ENCODE measurements around the gene EML6.

Gene EML6

GRCh38 chr2:54966165-54966832 lies 242.8 kb downstream of the EML6 start:
- Histone ChIP-seq H3K36me3 (ENCODE audit: insufficient read depth, low read length) (peaks cover 48% of the 10 kb centered on the region), H3K27me3 (ENCODE audit: control insufficient read depth, insufficient read depth, low read length) (no peaks in the 10 kb centered on the region), H3K9ac (ENCODE audit: low read depth, low read length) (no peak overlapping the region), H3K4me3 (ENCODE audit: low read length) (no peak overlapping the region), H3K4me1 (ENCODE audit: control insufficient read depth, insufficient read depth, low read length) (peaks cover 5% of the 10 kb centered on the region), H3K4me2 (ENCODE audit: low read length) (no peak overlapping the region), H3K9me3 (replicated peaks; ENCODE audit: low read length) (no peaks in the 10 kb centered on the region)

- H3K4me3 ChIP-seq (ENCODE audit: low read length), result no peak overlapping the region
- no peaks in the 10 kb centered on the region for H3K9me3 ChIP-seq (replicated peaks; ENCODE audit: low read length)
- peaks cover 53% of the 10 kb centered on the region for H3K36me3 ChIP-seq (ENCODE audit: insufficient read depth, low read length)
These were observed 243.4 kb downstream of the EML6 start for GRCh38 chr2:54966837-54967236.

GRCh38 chr2:54967269-54967668 lies 243.8 kb downstream of the EML6 start:
- no peaks in the 10 kb centered on the region for H3K27me3 ChIP-seq (ENCODE audit: control insufficient read depth, insufficient read depth, low read length)
- no peak overlapping the region for H3K4me3 ChIP-seq (ENCODE audit: low read length)
- H3K36me3 ChIP-seq (ENCODE audit: insufficient read depth, low read length), result peaks cover 58% of the 10 kb centered on the region
- no peak overlapping the region for H3K9ac ChIP-seq (ENCODE audit: low read depth, low read length)
- H3K4me2 ChIP-seq (ENCODE audit: low read length), result no peak overlapping the region
- H3K4me1 ChIP-seq (ENCODE audit: control insufficient read depth, insufficient read depth, low read length), result peaks cover 5% of the 10 kb centered on the region
- no peaks in the 10 kb centered on the region for H3K9me3 ChIP-seq (replicated peaks; ENCODE audit: low read length)

More at GRCh38 chr2:54966837-54967236, 243.4 kb downstream of the EML6 start:
- Histone ChIP-seq H3K4me1 (ENCODE audit: control insufficient read depth, insufficient read depth, low read length) (peaks cover 5% of the 10 kb centered on the region), H3K4me2 (ENCODE audit: low read length) (no peak overlapping the region), H3K27me3 (ENCODE audit: control insufficient read depth, insufficient read depth, low read length) (no peaks in the 10 kb centered on the region), H3K9ac (ENCODE audit: low read depth, low read length) (no peak overlapping the region)

DNA sequence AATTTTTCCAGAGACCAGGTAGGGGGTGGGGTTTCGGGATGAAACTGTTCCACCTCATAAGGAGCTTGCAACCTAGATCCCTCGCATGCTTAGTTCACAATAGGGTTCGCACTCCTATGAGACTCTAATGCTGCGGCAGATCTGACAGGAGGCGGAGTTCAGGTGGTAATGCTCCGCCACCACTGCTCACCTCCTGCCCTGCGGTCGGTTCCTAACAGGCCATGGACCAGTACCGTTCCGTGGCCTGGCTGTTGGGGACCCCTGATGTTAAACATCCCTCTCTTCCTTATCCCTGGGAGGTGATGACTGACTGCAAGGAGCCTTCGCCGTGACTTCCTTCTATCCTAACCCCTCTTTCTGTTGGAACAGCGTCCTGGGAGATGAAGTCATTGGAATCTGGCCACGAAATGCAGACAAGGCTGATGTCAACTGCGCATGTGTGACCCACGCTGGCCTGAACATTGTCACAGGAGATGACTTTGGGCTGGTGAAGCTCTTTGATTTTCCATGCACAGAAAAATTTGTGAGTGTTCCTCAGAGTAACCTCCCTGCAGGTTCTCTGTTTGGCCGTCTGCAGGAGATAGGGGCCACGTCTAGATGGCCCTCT lies 244.4 kb downstream of the EML6 start:
- H3K4me3 ChIP-seq (ENCODE audit: low read length), result no peak overlapping the region
- H3K9ac ChIP-seq (ENCODE audit: low read depth, low read length), result no peak overlapping the region
- H3K4me2 ChIP-seq (ENCODE audit: low read length), result no peak overlapping the region
- H3K9me3 ChIP-seq (replicated peaks; ENCODE audit: low read length), result no peaks in the 10 kb centered on the region
- H3K4me1 ChIP-seq (ENCODE audit: control insufficient read depth, insufficient read depth, low read length), result peaks cover 5% of the 10 kb centered on the region
- no peaks in the 10 kb centered on the region for H3K27me3 ChIP-seq (ENCODE audit: control insufficient read depth, insufficient read depth, low read length)
- peaks cover 64% of the 10 kb centered on the region for H3K36me3 ChIP-seq (ENCODE audit: insufficient read depth, low read length)

DNA sequence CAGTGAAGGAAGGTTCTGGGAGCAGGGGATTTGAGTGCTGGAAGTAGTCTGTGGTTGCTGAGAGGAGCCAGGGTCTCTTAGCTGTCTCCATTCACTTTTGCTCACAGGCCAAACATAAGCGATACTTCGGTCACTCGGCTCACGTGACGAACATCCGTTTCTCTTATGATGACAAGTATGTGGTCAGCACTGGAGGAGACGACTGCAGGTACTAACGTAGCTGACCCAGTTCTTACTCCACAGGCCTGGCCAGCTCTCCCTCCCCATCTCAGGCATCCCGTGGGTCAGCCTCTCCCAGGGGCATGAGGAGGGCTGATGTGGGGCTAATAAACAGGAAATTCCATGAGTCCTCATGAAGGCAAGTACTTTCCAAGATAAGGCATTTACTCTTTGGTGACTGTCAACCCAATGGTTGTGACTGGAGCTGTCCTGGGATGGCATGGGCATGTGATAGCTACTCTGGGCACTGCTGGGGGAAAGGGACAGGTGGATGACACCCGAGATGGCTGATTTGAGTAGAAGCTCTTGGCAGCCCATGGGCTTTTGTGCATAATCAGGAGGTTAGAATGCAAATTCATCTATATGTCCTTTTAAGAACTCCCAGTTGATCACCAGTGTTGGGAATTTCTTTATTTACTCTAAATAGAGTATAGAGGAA lies 245.2 kb downstream of the EML6 start:
- Histone ChIP-seq H3K4me3 (ENCODE audit: low read length) (no peak overlapping the region), H3K4me1 (ENCODE audit: control insufficient read depth, insufficient read depth, low read length) (peaks cover 2% of the 10 kb centered on the region), H3K27me3 (ENCODE audit: control insufficient read depth, insufficient read depth, low read length) (no peaks in the 10 kb centered on the region), H3K9me3 (replicated peaks; ENCODE audit: low read length) (no peaks in the 10 kb centered on the region), H3K36me3 (ENCODE audit: insufficient read depth, low read length) (peaks cover 72% of the 10 kb centered on the region), H3K9ac (ENCODE audit: low read depth, low read length) (no peak overlapping the region), H3K4me2 (ENCODE audit: low read length) (no peak overlapping the region)

DNA sequence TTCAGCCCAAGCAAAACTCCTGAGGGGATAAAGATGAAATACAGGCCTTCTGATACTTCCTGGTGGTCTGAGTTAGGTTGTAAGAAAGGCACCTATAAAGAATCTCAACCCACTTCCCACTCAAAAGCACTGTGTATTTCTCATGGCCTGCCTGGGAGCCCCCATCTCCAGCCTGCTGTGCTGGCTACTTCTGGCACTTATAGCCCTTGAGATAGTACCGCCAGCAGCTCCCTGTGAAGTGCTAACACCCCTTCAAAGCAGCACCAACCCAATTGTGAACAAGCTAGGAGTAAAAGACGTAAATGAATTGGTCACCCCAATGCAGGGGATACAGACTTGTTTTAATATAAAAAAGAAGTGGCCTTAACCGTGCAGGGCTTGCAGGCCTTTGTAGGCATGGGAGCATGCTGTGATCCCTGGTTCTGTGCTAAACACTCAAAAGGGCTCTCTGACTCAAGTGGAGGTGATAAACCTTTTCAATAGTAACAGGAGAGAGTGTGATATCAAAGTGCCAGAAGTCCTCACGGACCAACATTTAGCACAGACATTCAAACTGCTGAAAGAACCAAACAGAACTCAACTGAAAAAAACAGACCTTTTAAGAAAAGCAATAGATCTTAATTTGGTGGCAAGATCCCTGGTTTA lies 246.0 kb downstream of the EML6 start:
- Histone ChIP-seq H3K36me3 (ENCODE audit: insufficient read depth, low read length) (peaks cover 77% of the 10 kb centered on the region), H3K9me3 (replicated peaks; ENCODE audit: low read length) (no peaks in the 10 kb centered on the region), H3K27me3 (ENCODE audit: control insufficient read depth, insufficient read depth, low read length) (no peaks in the 10 kb centered on the region), H3K4me1 (ENCODE audit: control insufficient read depth, insufficient read depth, low read length) (peaks cover under 1% of the 10 kb centered on the region), H3K4me2 (ENCODE audit: low read length) (no peak overlapping the region), H3K9ac (ENCODE audit: low read depth, low read length) (no peak overlapping the region), H3K4me3 (ENCODE audit: low read length) (no peak overlapping the region)

DNA sequence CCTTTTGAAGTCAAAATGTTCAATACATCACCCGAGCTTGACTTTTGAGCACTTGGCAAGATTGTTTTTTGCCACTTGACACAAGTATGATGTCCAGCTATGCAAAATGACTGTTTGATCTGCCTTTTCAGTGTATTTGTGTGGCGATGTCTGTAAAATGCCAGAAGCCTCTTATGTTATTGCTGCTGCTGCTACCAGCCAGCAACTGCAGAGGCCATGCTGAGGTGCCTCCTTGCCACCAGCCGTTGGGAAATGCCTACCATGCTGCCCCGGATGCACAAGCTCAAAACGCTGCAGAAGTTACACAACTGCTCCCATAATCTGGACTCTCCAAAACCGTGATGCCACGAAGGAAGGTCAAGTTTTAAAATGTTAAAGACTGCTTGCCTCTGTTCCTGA lies 246.5 kb downstream of the EML6 start:
- H3K36me3 ChIP-seq (ENCODE audit: insufficient read depth, low read length), result peaks cover 82% of the 10 kb centered on the region
- H3K27me3 ChIP-seq (ENCODE audit: control insufficient read depth, insufficient read depth, low read length), result no peaks in the 10 kb centered on the region
- no peaks in the 10 kb centered on the region for H3K9me3 ChIP-seq (replicated peaks; ENCODE audit: low read length)
- peaks cover 6% of the 10 kb centered on the region for H3K4me1 ChIP-seq (ENCODE audit: control insufficient read depth, insufficient read depth, low read length)
- no peak overlapping the region for H3K4me3 ChIP-seq (ENCODE audit: low read length)
- no peak overlapping the region for H3K9ac ChIP-seq (ENCODE audit: low read depth, low read length)
- no peak overlapping the region for H3K4me2 ChIP-seq (ENCODE audit: low read length)

- Histone ChIP-seq H3K9ac (ENCODE audit: low read depth, low read length) (no peak overlapping the region), H3K4me2 (ENCODE audit: low read length) (no peak overlapping the region), H3K4me3 (ENCODE audit: low read length) (no peak overlapping the region), H3K4me1 (ENCODE audit: control insufficient read depth, insufficient read depth, low read length) (peaks cover 27% of the 10 kb centered on the region), H3K27me3 (ENCODE audit: control insufficient read depth, insufficient read depth, low read length) (no peaks in the 10 kb centered on the region), H3K9me3 (replicated peaks; ENCODE audit: low read length) (no peaks in the 10 kb centered on the region), H3K36me3 (ENCODE audit: insufficient read depth, low read length) (peaks cover 84% of the 10 kb centered on the region)
These were observed 251.7 kb downstream of the EML6 start for GRCh38 chr2:54975175-54975574.

- H3K4me2 ChIP-seq (ENCODE audit: low read length), result no peak overlapping the region
- H3K4me3 ChIP-seq (ENCODE audit: low read length), result no peak overlapping the region
- peaks cover 31% of the 10 kb centered on the region for H3K4me1 ChIP-seq (ENCODE audit: control insufficient read depth, insufficient read depth, low read length)
- no peak overlapping the region for H3K9ac ChIP-seq (ENCODE audit: low read depth, low read length)
- no peaks in the 10 kb centered on the region for H3K9me3 ChIP-seq (replicated peaks; ENCODE audit: low read length)
- H3K27me3 ChIP-seq (ENCODE audit: control insufficient read depth, insufficient read depth, low read length), result no peaks in the 10 kb centered on the region
- peaks cover 84% of the 10 kb centered on the region for H3K36me3 ChIP-seq (ENCODE audit: insufficient read depth, low read length)
These were observed 252.4 kb downstream of the EML6 start for GRCh38 chr2:54975598-54976492.

GRCh38 chr2:54977149-54977548 lies 253.7 kb downstream of the EML6 start:
- Histone ChIP-seq H3K4me2 (ENCODE audit: low read length) (no peak overlapping the region), H3K36me3 (ENCODE audit: insufficient read depth, low read length) (peaks cover 82% of the 10 kb centered on the region), H3K9ac (ENCODE audit: low read depth, low read length) (no peak overlapping the region), H3K9me3 (replicated peaks; ENCODE audit: low read length) (no peaks in the 10 kb centered on the region), H3K4me1 (ENCODE audit: control insufficient read depth, insufficient read depth, low read length) (peaks cover 31% of the 10 kb centered on the region), H3K27me3 (ENCODE audit: control insufficient read depth, insufficient read depth, low read length) (no peaks in the 10 kb centered on the region), H3K4me3 (ENCODE audit: low read length) (no peak overlapping the region)

All from skeletal muscle satellite cell (primary cell).